HuH-7.5 (cell line): Measurements from ENCODE around the gene XK.
"Not testable (repeated sequence)": the region's sequence is repeated elsewhere in the genome, so short reads cannot be mapped to it uniquely, and the experiment has no call there.

ENCODE experiments used
- DNase-seq: peaks from one replicate; pipeline ENCODE4 v3.0.0; 2011; ENCODE audit warnings: low spot score

XK gene

GRCh38 chrX:37755025-37755424 lies 69.4 kb downstream of the XK start:
- DNase-seq = no peak

- no peak for DNase-seq
Measured at GRCh38 chrX:37757082-37757481, 71.5 kb downstream of the XK start.

- DNase-seq = no peak
Measured at GRCh38 chrX:37759351-37759750, 73.8 kb downstream of the XK start.

DNA sequence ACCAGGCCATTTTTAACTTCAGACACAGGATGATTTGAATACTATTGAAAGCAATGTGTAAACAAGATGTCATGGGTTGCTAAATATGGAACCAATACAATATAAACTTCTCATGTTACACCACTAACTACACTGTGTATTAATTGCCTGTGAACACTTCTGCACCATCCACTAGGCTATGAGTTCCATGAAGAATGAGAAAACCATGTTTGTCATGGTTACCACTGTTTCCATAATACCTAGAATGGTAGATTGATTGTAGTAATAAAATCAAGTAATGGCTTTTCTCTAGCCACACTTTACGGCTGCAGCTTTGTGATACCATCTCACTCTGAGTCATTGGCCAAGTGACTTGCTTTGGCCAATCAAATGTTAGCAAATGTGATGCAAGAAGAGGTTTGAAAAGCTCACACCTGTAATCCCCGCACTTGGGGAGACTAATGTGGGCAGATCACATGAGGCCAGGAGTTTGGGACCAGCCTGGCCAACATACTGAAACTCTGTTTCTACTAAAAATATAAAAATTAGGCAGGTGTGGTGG lies 74.4 kb downstream of the XK start:
- DNase-seq = no peak

- DNase-seq = no peak
Measured at GRCh38 chrX:37763400-37763799, 77.8 kb downstream of the XK start.

- DNase-seq = no peak
Measured at GRCh38 chrX:37765507-37765906, 79.9 kb downstream of the XK start.

DNA sequence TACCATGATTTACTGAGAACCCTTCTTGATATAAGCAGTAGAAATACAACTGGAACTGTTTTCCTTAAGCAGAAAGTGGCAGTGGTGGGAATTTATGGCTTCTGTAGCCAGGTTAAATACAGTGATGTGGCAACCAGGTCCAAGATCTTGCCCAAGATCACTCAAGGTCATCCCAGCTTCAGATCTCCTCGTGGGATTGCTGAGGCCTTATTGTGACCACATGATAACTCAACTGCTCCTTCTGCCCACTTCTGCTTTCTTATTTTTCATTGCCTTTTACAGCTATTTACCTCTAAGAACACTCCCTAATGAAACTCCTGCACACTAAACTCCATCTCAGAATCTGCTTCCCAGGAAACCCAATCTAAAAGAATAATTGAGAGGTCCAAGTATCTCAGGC lies 81.8 kb downstream of the XK start:
- DNase-seq = no peak

GRCh38 chrX:37768866-37769265 lies 83.3 kb downstream of the XK start:
- DNase-seq = not testable (repeated sequence)

DNA sequence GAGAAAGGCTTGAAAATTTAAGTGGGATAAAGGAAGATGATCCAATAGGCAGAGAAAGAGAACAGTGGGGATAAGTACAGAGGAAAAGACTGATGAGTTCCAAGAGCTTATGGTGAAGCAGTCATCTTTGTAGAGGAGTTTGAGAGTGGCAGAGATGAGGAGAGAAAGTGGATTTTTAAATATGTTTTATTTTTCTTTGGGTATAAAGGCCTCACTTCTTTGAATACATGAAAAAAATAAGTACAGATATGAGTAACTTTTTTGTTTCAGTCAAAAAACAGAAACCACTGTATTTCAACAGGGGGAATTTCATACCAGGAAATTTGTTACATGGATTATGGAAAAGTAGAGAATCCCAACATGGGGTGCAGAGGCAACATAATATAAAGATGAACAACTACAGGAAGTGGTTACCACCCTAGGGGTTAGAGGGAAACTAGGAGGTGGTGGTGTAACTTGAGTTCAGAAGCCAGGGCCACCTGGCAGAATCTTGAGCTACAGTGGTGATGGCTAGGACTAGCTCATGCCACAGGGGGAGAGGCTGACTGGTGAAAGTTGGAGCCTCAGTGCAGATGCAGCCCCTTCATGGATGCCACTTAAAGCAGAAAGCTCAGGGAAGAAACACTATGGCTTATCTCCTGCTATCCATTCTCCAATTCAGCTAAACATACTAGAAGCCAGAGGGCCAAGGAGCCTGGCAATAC lies 90.8 kb downstream of the XK start:
- DNase-seq = no peak

- DNase-seq = no peak
Measured at GRCh38 chrX:37776987-37777325, 91.4 kb downstream of the XK start.

- DNase-seq = no peak
Measured at GRCh38 chrX:37779857-37780256, 94.3 kb downstream of the XK start, which contains the start of gene CYBB. CYBB (plus strand) TSS chrX:37780059; CDS start chrX:37780078, 19 bp downstream.

DNA sequence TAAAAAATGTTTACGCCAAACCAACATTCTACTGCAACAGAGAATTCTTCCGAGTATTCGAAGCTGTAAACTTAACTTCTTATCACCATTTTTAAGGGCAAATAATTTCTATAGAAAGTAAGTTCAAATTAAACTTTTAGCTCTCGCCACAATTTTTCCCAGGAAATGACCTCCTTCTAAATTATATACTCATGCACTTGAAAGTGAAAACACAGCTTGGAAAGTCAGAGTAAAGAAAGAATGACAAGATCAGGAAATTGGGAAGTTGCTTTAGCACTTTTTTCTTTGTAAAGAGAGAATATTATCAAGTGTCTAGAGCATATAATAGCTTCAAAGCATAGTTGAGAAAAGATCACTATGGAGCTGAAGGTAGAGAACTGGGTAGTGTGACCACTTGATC lies 95.5 kb downstream of the XK start:
- DNase-seq = no peak
